ENCODE data around the gene CD180. TPM values are rescaled to one million over a fixed set of nuclear protein-coding genes. Genes with fewer than 3 reads are reported as not detected.

The CD180 gene
- total and polyA plus RNA-seq, 2 donors (not counting 3 experiments of a cell fraction or from before 2014, with no cell fraction given) = not detected

- Histone ChIP-seq H3K9ac (replicated peaks; ENCODE audit: extremely low read depth, insufficient read depth, low read length) (no peak overlapping the region), H3K9me3 (replicated peaks; ENCODE audit: control insufficient read depth, insufficient read depth, low read length) (no peaks in the 10 kb centered on the region), H3K4me2 (ENCODE audit: insufficient read depth, low read length) (no peak overlapping the region), H3K79me2 (ENCODE audit: control insufficient read depth, insufficient read depth, low read length) (no peaks in the 10 kb centered on the region), H3K36me3 (ENCODE audit: control insufficient read depth in 2 of 2, extremely low read depth in 1 of 2, insufficient read depth in 2 of 2, low read length in 2 of 2) (peaks cover 38 to 44% of the 10 kb centered on the region in 2 experiments), H3K27ac (ENCODE audit: insufficient read depth, low read depth, low read length) (no peak overlapping the region), H3K9me1 (replicated peaks; ENCODE audit: control insufficient read depth, extremely low read depth, insufficient read depth, low read length) (no peaks in the 10 kb centered on the region), H2AFZ (ENCODE audit: low read depth, low read length) (no peak overlapping the region), H3K4me1 (ENCODE audit: control insufficient read depth, extremely low read depth, insufficient read depth, low read length) (no peaks in the 10 kb centered on the region), H3K4me3 (replicated peaks in 1 of 3; ENCODE audit: insufficient read depth in 1 of 3, low read depth in 1 of 3, low read length in 3 of 3) (no peak overlapping the region), H4K20me1 (replicated peaks; ENCODE audit: control insufficient read depth, extremely low read depth, insufficient read depth, low read length) (no peaks in the 10 kb centered on the region), H3K27me3 (ENCODE audit: control insufficient read depth in 2 of 2, insufficient read depth in 2 of 2, low read length in 2 of 2) (no peaks in the 10 kb centered on the region)
- no TSS peak for BruUV-seq (replicated peaks)
- ChIA-PET CTCF (no interaction called here), POLR2A (no interaction called here)
- dilution Hi-C loops (cut with MboI; ENCODE audit: extremely low pct_ligation_motif_present, low sequenced_read_pairs) (loop anchor here (25.0 kb wide), 1 partner anchor 1102 kb away; no protein-coding TSS in a partner anchor), intact Hi-C loops (cut with micrococcal nuclease) (no loop called here)
- no peak for DNase-seq (ENCODE audit: low read depth, low spot score)
- no peak for TF ChIP-seq MYC (IDR thresholded peaks at IDR 0.05; ENCODE audit: low read depth, low read length)
- TF ChIP-seq, protein P1, sequence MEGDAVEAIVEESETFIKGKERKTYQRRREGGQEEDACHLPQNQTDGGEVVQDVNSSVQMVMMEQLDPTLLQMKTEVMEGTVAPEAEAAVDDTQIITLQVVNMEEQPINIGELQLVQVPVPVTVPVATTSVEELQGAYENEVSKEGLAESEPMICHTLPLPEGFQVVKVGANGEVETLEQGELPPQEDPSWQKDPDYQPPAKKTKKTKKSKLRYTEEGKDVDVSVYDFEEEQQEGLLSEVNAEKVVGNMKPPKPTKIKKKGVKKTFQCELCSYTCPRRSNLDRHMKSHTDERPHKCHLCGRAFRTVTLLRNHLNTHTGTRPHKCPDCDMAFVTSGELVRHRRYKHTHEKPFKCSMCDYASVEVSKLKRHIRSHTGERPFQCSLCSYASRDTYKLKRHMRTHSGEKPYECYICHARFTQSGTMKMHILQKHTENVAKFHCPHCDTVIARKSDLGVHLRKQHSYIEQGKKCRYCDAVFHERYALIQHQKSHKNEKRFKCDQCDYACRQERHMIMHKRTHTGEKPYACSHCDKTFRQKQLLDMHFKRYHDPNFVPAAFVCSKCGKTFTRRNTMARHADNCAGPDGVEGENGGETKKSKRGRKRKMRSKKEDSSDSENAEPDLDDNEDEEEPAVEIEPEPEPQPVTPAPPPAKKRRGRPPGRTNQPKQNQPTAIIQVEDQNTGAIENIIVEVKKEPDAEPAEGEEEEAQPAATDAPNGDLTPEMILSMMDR (IDR thresholded peaks at IDR 0.05; ENCODE audit: extremely low read depth in 1 of 2, insufficient read depth in 1 of 2, low read depth in 1 of 2, low read length in 2 of 2) = no peak
- no peak for TF ChIP-seq POLR2AphosphoS5 (IDR thresholded peaks at IDR 0.05; ENCODE audit: insufficient read depth, low read depth, low read length)
- TF ChIP-seq EZH2 (IDR thresholded peaks at IDR 0.05; ENCODE audit: borderline replicate concordance, low read depth, low read length, severe bottlenecking) = no peak
- TF ChIP-seq FOS (IDR thresholded peaks at IDR 0.05; ENCODE audit: borderline replicate concordance, insufficient read depth, low read length) = no peak
- no peak for TF ChIP-seq JUN (IDR thresholded peaks at IDR 0.05; ENCODE audit: borderline replicate concordance, insufficient read depth, insufficient read length, low read depth)
- TF ChIP-seq, protein P2, sequence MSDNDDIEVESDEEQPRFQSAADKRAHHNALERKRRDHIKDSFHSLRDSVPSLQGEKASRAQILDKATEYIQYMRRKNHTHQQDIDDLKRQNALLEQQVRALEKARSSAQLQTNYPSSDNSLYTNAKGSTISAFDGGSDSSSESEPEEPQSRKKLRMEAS (IDR thresholded peaks at IDR 0.05; ENCODE audit: insufficient read depth, insufficient read length) = no peak
- no peak for TF ChIP-seq GATA2 (IDR thresholded peaks at IDR 0.05; ENCODE audit: insufficient read depth, insufficient read length, low read depth, low read length)
- no peak for TF ChIP-seq POLR2A (IDR thresholded peaks at IDR 0.05; ENCODE audit: low read depth, low read length)
- no peak for FAIRE-seq
Observed at GRCh38 chr5:67160272-67160671, 36.3 kb downstream of the CD180 start.
